DMS 273 (cell line): Measurements from ENCODE around the gene SLC38A10.

Source experiments
- DNase-seq: peaks from one replicate; lab custom pipeline; 2025; ENCODE audit not compliant: unreplicated experiment; lab: John Stamatoyannopoulos, UW

The SLC38A10 gene

GRCh38 chr17:81210868-81211267 lies 84.2 kb downstream of the SLC38A10 start:
- no peak for DNase-seq

DNA sequence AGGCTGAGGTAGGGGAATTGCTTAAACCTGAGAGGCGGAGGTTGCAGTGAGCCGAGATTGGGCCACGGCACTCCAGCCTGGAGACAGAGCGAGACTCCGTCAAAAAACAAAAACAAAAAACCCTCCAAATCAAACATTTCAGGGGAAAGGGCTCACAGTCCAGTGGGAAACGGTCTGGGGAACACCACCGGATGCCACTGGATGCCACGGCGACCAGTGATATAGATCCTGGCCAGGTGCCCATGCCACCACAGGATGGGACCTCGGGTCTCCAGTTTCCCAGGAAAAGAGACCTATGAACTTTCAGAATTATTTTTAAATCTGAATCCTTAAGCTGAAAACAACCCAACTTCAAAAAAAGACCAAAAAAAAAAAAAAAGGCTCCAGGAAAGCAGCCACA lies 84.6 kb downstream of the SLC38A10 start:
- DNase-seq: no peak

GRCh38 chr17:81209141-81209540 lies 86.0 kb downstream of the SLC38A10 start:
- no peak for DNase-seq

DNA sequence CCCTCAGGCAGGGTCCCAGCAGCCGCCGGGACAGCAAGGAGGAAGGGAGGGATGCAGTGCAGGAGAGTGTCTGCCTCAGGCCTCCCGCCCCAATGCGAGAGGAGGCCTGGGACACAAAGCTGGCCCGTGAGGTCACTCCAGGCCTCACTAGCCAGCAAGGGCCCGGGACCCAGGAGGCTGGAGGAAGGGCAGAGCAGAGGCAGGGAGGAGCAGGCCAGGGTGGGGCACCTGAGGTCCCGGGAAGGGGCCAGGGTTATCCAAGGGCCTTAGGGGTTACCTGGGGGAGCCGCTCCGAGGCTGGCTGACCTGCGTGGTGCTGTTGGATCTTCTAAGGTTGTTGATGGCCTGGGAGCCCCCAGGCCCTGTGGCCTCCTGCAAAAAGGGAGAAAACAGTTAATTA lies 86.5 kb downstream of the SLC38A10 start:
- no peak for DNase-seq

DNA sequence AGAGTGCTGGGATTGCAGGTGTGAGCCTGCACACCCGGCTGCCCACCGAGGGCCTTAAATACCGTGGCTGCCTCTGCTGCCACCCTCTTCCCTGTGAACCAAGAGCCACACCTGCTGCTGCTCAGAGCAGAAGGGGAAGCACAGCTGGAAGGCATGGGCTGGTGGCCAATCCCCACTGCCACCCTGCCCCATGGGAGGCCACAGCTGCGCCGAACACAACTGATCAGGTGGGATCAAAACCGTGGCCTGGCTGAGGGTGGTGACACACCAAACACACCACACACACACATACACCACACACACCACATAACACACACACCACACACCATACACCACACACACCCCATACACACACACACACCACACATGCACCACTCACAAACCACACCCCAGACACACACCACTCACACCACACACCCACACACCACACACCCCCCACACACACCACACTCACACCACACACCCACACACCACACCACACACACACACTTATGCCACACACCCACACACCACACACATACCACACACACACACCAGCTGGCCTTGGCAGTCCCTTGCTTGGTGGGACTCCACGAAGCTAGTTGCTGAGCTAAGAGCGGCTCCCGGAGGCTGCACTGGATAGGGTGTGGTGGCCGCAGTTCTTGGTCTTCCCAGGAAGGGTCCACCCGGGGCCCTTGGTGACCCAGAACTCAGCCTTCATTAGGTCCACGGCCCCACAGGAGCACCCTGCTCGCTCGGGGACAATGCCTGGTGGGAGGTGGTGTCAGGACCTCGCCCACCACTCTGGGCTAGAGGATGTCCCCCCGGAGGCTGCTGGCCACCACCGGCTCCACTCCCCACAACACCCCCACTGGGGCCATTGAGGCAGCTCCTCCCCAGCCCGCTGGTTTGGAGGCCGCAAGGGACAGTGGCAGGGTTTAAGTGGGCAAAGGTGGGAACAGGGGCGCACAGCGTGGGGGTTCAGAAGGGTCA lies 87.2 kb downstream of the SLC38A10 start:
- DNase-seq: peak; percentile 70

GRCh38 chr17:81206657-81207056 lies 88.5 kb downstream of the SLC38A10 start:
- no peak for DNase-seq

GRCh38 chr17:81206166-81206565 lies 88.9 kb downstream of the SLC38A10 start:
- DNase-seq: no peak

- DNase-seq: no peak
Observed at GRCh38 chr17:81204578-81204977, 90.5 kb downstream of the SLC38A10 start.

- DNase-seq: no peak
Observed at GRCh38 chr17:81203136-81203535, 92.0 kb downstream of the SLC38A10 start.

DNA sequence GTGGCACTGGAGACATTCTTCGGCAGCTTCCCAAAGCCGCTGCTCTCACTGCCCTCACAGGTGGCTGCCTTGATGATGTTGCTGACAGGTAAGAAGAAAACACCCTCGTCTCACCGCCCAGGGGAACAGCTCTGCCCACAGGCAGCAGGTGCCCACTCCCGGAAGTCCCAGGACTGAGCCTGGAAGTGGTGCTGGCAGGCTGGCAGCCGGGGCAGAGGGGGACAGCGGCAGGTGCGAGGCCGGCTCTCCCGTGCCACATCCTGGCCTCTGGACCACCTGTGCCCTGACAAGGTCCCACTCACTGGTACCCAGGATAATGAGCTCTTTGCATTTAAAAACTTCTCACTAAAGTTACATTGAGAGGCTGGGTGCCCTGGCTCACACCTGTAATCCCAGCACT lies 92.8 kb downstream of the SLC38A10 start:
- no peak for DNase-seq

GRCh38 chr17:81200695-81201580 lies 94.2 kb downstream of the SLC38A10 start:
- peak; percentile 88 for DNase-seq

- DNase-seq: no peak
Observed at GRCh38 chr17:81200201-81200600, 94.9 kb downstream of the SLC38A10 start.

GRCh38 chr17:81199482-81199830 lies 95.7 kb downstream of the SLC38A10 start:
- DNase-seq: no peak

DNA sequence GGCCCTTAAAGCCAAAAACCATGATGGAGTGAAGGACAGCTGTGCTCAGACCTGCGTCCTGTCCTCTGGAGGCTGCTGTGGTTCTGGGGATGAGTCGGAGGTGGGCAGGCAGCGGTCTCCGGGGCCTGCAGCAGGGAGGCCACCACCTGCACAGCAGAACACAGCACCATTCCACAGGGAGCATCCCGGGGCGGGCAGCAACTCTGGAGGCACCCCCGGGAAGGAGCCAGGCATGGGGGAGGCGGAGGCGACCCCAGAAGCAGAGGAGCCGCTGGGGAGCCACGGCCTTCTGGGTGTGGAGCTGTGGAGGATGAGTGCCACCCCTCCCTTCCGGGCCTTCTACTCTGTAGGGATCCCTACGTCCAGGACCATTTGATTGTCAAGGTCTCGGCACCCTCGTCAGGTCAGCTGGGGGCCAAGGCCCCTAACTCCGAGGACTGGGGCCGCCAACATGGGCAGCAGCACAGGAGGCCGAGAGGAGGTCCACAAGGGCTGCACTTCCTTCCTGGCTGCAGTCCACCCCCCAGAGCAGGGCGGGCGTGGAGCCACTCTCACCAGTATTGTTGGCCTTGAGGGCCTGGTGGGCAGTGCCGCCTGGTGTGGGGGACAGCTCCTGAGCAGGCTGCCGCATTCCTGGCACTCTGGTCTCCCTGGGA lies 96.2 kb downstream of the SLC38A10 start:
- no peak for DNase-seq

- no peak for DNase-seq
Observed at GRCh38 chr17:81197831-81198490, 97.1 kb downstream of the SLC38A10 start.

- no peak for DNase-seq
Observed at GRCh38 chr17:81197409-81197795, 97.7 kb downstream of the SLC38A10 start.

DNA sequence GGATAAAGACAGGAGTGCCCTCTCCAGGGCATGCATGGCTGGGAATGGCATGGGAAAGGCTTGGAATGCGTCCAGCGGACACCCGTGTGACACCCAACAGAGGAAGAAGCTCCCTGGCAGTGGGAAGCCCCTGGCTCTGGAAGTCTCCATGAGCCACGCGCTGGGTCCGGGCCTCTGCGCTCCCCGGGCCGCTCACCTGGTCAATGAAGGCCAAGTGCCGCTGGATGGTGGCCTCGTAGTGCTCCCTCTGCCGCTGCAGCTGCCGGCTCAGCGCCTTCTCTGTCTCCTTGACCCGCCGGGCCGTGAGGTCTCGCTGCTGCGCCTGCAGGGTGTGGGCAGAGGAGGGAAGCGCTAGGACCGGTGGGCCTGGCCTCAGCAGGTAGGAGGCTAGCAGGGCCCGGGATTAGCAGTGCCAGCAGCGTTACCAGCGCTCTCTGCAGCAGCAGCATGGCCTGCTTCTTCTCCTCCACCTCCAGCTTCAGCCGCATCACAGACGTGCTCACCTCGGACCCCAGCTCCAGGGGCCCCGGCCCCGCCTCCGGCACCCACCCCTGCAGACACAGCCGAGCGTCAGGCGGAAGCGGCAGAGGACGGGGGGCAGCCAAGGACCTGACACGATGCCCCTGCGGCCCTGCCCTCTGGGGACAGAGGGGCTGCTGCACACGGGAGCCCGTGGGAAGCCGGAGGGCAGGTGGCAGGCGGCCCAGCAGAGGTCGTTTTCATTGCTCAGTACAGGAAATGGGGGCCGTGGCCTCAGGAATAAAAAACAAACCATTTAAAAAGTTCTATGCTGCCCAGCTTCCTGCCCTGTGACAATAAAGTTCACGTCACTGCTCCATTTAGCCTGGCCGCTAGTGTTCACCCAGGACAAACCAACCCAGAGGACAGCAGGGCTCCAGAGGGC lies 98.3 kb downstream of the SLC38A10 start:
- no peak for DNase-seq

GRCh38 chr17:81195941-81196495 lies 99.1 kb downstream of the SLC38A10 start:
- DNase-seq: no peak
